Dermis microvascular lymphatic vessel endothelial cell (primary cell): Measurements from ENCODE around the gene ALOX12B. TPM values are rescaled to one million over a fixed set of nuclear protein-coding genes. Genes with fewer than 3 reads are reported as not detected.
"Not testable (repeated sequence)": the region's sequence is repeated elsewhere in the genome, so short reads cannot be mapped to it uniquely, and the experiment has no call there.

Source experiments
- DNase-seq, 2 donors: peaks; one replicate each; pipeline versions ENCODE4 v3.0.0 to v3.0.0-alpha.2; 2010; ENCODE audit warnings: low read depth in 2 of 2
- total RNA-seq: library from RNA; depleted of rRNA; stranded (reverse); fragments of >200 nt; gene quantifications from 2 replicates; pipeline ENCODE4 v1.2.1, GENCODE V29; 2014

ALOX12B gene
- total RNA-seq, 1 donor from 2014 or later = not detected

GRCh38 chr17:8046929-8047768 is 40.4 kb downstream of the ALOX12B start:
- DNase-seq = no peak

DNA sequence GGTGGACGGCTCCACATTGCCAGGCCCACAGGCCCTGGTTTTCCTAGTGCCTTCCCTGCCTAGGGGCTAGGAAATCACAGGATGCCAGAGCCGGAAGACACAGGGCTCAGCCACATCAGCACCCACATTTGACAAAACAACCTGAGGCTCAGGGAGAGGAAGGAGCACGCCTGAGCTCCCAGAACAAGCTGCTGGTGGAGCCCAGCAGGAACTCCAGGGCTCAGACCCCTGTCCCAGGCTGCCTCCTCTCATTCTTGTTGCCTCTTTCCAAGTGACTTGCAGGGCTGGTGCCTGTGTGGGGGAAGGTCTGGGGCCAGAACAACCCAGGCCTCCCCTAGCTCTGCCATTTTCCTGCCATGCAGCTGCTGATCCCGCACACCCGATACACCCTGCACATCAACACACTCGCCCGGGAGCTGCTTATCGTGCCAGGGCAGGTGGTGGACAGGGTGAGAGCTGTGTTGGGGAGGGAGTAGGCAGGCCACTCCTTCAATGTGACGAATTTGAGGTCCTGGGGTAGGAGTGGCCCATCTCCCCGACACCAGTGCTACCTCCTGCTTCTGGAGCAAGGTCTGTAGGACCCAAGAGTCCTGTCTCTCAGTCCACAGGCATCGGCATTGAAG is 41.1 kb downstream of the ALOX12B start:
- DNase-seq = no peak

GRCh38 chr17:8044819-8045810 is 42.4 kb downstream of the ALOX12B start:
- no peak for DNase-seq

GRCh38 chr17:8041979-8042378 is 45.5 kb downstream of the ALOX12B start:
- no peak for DNase-seq

- peak; percentile 47 to 65 for DNase-seq
Observed at GRCh38 chr17:8041249-8041928, 46.1 kb downstream of the ALOX12B start.

- no peak for DNase-seq
Observed at GRCh38 chr17:8039611-8040168, 47.8 kb downstream of the ALOX12B start.

DNA sequence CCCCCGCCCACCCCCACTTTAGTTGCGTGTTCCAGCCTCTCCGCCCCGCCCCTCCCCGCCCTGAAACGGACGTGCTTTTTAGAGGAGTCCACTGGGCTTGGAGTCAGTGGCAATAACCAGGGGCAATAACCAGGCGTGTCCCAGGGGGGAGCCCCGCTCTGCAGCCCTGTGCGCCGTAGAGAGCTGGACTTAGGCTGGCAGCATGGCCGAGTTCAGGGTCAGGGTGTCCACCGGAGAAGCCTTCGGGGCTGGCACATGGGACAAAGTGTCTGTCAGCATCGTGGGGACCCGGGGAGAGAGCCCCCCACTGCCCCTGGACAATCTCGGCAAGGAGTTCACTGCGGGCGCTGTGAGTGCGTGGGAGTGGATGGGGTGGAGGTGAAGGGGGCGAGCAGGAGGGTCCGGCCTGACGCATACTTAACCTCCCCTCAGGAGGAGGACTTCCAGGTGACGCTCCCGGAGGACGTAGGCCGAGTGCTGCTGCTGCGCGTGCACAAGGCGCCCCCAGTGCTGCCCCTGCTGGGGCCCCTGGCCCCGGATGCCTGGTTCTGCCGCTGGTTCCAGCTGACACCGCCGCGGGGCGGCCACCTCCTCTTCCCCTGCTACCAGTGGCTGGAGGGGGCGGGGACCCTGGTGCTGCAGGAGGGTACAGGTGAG is 48.4 kb downstream of the ALOX12B start, which contains the start of gene ALOX15B:
TSS of gene ALOX15B (plus strand) at position 106 of the 657 bp plus-strand sequence. CDS start at position 203, 97 bp downstream.
- no peak for DNase-seq

GRCh38 chr17:8032442-8032841 is 55.1 kb downstream of the ALOX12B start:
- DNase-seq = no peak

DNA sequence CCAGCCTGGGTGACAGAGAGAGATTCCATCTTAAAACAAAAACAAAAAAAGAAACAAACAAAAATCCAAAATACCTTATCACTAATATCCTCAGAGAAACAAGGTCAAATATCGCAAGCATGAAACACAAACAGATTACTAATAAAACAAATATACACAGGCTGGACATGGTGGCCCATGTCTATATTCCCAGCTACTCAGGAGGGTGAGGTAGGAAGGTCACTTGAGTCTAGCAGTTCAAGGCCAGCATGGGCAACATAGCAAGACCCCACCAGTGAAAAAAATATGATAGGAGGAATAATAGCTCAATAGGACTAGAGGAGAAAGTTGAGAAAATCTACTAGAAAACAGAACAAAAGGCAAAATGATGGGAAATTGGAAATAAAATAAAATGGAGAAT is 55.6 kb downstream of the ALOX12B start:
- DNase-seq = no peak

DNA sequence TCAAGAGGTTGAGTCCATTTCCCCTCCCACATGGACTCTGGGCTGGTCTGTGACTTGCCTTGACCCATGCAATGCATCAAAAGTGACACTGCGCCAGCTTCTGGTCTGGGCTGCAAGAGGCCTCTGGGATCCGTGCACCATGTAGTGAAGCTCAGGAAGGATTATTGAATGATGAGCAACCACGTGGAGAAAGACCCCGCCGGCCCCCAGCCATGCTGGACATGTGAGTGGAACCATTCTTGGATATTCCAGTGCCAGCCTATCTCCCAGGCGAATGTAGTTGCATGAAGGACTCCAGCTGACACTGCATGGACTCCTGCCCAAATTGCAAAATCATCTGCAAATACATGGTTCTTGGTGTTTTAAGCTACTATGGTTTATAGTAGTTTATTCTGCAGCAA is 56.3 kb downstream of the ALOX12B start:
- no peak for DNase-seq

GRCh38 chr17:8029121-8029520 is 58.4 kb downstream of the ALOX12B start:
- no peak for DNase-seq

GRCh38 chr17:8025176-8025911 is 62.2 kb downstream of the ALOX12B start:
- DNase-seq = no peak

DNA sequence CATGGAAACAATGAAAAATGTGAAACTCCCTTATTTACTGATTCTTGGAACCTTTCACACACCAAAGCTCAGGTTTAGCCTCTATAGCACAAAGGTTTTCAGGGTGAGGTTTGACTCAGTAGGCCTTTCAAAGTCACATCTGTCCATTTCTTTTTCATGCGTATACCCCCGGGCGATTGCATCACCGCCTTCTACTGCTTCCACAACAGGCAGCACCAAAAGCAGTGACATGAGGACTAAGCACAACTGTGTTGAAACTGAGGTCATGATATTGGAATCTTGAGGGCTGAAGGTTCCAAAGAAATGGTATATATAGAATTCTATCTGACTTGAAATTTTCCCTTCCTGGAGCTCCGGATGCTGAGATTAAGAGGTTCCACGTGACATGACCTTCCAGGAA is 63.4 kb downstream of the ALOX12B start:
- not testable (repeated sequence) for DNase-seq

Other genes with a start within 250 kb of the ALOX12B start
- gene TMEM88, start 232.7 kb downstream of the ALOX12B start, total RNA-seq = 11.6 and 17.2 TPM in 2 replicates
- gene NAA38, start 230.2 kb downstream of the ALOX12B start, total RNA-seq = 84.6 and 171 TPM in 2 replicates
- gene CYB5D1, start 229.7 kb downstream of the ALOX12B start, total RNA-seq = 5.6 and 6.0 TPM in 2 replicates
- gene CHD3, start 198.9 kb downstream of the ALOX12B start, total RNA-seq = 57.8 and 60.2 TPM in 2 replicates
- gene RNF227, start 171.4 kb downstream of the ALOX12B start, total RNA-seq = 0.51 and 0.76 TPM in 2 replicates
- 0.13 and 0.26 TPM in 2 replicates for gene KCNAB3, start 157.9 kb downstream of the ALOX12B start, total RNA-seq
- gene TRAPPC1, start 155.8 kb downstream of the ALOX12B start, total RNA-seq = 52.9 and 80.7 TPM in 2 replicates
- 10.6 and 13.2 TPM in 2 replicates for gene CNTROB, start 155.5 kb downstream of the ALOX12B start, total RNA-seq
- gene GUCY2D, start 85.1 kb downstream of the ALOX12B start, total RNA-seq = not detected in 2 replicates
- gene ALOX15B, start 48.7 kb downstream of the ALOX12B start, total RNA-seq = not detected in 2 replicates
- not detected in 2 replicates for gene ALOXE3, start 30.8 kb upstream of the ALOX12B start, total RNA-seq
- gene HES7, start 36.4 kb upstream of the ALOX12B start, total RNA-seq = under 0.01 TPM in 1 of 2 replicates, not detected in the other
- 5.0 and 16.7 TPM in 2 replicates for gene PER1, start 64.7 kb upstream of the ALOX12B start, total RNA-seq
- 3.1 and 4.9 TPM in 2 replicates for gene VAMP2, start 75.2 kb upstream of the ALOX12B start, total RNA-seq
- gene TMEM107, start 88.7 kb upstream of the ALOX12B start, total RNA-seq = 17.2 and 23.7 TPM in 2 replicates
- gene BORCS6, start 102.5 kb upstream of the ALOX12B start, total RNA-seq = 7.8 and 10.1 TPM in 2 replicates
- gene AURKB, start 122.9 kb upstream of the ALOX12B start, total RNA-seq = 15.4 and 30.7 TPM in 2 replicates
- gene CTC1, start 160.3 kb upstream of the ALOX12B start, total RNA-seq = 3.6 and 7.0 TPM in 2 replicates
- 19.0 and 23.9 TPM in 2 replicates for gene PFAS, start 161.6 kb upstream of the ALOX12B start, total RNA-seq
- gene RANGRF, start 201.0 kb upstream of the ALOX12B start, total RNA-seq = 10.4 and 13.4 TPM in 2 replicates
- 0.39 and 0.63 TPM in 2 replicates for gene SLC25A35, start 207.7 kb upstream of the ALOX12B start, total RNA-seq
- 7.6 and 12.1 TPM in 2 replicates for gene ARHGEF15, start 222.5 kb upstream of the ALOX12B start, total RNA-seq